GM12875 (cell line): ENCODE results near the gene SYCE1.
"Not testable (repeated sequence)": the region's sequence is repeated elsewhere in the genome, so short reads cannot be mapped to it uniquely, and the experiment has no call there.

Source experiments
- H3K4me3 ChIP-seq: one replicate; pipeline ENCODE4 v1.5.1; 2011; ENCODE audit warnings: low read depth, low read length, control low read depth
- CTCF ChIP-seq: IDR thresholded peaks from 2 replicates; pipeline ENCODE4 v1.5.1; 2011; ENCODE audit warnings: low read depth, mild to moderate bottlenecking, control low read depth, inconsistent platforms, low read length, moderate library complexity, borderline replicate concordance; ENCODE audit not compliant: insufficient read depth

Gene SYCE1

GRCh38 chr10:133592716-133593115 lies 27.3 kb upstream of the SYCE1 start:
- H3K4me3 ChIP-seq = no peak overlapping the region
- TF ChIP-seq CTCF = no peak

- H3K4me3 ChIP-seq = no peak overlapping the region
- no peak for TF ChIP-seq CTCF
Measured at GRCh38 chr10:133590970-133591359, 25.6 kb upstream of the SYCE1 start.

- H3K4me3 ChIP-seq = no peak overlapping the region
- no peak for TF ChIP-seq CTCF
Measured at GRCh38 chr10:133590226-133590969, 25.0 kb upstream of the SYCE1 start.

- not testable (repeated sequence) for H3K4me3 ChIP-seq
Measured at GRCh38 chr10:133577037-133577436, 11.7 kb upstream of the SYCE1 start.

GRCh38 chr10:133573460-133573859 lies 8.1 kb upstream of the SYCE1 start:
- not testable (repeated sequence) for H3K4me3 ChIP-seq

GRCh38 chr10:133572055-133572454 lies 6.7 kb upstream of the SYCE1 start:
- not testable (repeated sequence) for H3K4me3 ChIP-seq

- not testable (repeated sequence) for H3K4me3 ChIP-seq
Measured at GRCh38 chr10:133569801-133570200, 4.4 kb upstream of the SYCE1 start.

- not testable (repeated sequence) for H3K4me3 ChIP-seq
Measured at GRCh38 chr10:133568831-133569527, 3.6 kb upstream of the SYCE1 start.

- no peak for TF ChIP-seq CTCF
- no peak overlapping the region for H3K4me3 ChIP-seq
Measured at GRCh38 chr10:133568287-133568614, 2.9 kb upstream of the SYCE1 start.

- no peak overlapping the region for H3K4me3 ChIP-seq
- no peak for TF ChIP-seq CTCF
Measured at GRCh38 chr10:133567609-133568286, 2.4 kb upstream of the SYCE1 start.
